NCI-H774 (cell line): ENCODE results near the gene TRAP1.

Experiments
- DNase-seq: peaks from one replicate; lab custom pipeline; 2025; lab: John Stamatoyannopoulos, UW

TRAP1 gene

DNA sequence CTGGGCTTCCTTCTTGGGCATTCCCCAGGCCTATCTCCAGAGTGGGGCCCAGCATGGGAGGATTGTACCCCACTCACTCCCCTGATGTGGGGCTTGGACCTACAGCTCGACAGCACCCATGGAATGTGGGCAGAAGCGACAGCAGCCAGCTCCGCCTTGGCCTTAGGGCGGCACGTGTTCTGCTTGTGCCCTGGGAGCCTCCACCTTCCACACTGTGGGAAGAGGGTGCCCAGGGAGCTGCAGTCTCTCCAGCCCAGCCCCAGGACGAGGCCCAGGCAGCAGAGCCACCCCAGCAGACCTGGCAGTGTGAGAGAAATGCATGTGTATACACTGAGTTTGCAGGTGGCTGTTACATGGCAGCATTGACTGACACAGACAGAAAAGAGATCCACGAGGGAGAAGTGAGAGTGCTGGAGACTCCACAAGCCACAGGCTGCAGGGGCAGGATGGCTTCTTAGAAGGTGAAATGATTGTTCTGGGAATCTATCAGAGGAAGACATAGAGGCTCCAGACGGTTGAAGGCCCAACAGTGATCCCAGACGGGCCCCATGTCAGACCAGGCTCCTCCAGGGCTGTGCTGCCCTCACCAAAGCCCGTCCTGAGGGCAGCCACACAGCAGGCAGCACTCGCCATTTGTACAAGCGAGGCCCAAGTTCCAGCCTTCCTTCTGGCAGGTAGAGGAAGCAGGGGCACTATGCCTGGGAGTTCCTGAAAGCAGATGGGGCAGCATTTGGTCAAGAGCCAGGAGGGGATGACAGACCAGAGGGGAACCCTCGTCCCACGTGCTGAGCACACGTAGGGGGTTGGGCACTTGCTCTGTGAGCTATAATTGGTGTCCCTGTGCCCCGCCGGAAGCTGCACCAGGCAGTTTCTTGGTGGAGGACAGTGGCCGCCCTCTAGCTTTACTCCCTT is 65.6 kb downstream of the TRAP1 start:
- DNase-seq, result no peak

DNA sequence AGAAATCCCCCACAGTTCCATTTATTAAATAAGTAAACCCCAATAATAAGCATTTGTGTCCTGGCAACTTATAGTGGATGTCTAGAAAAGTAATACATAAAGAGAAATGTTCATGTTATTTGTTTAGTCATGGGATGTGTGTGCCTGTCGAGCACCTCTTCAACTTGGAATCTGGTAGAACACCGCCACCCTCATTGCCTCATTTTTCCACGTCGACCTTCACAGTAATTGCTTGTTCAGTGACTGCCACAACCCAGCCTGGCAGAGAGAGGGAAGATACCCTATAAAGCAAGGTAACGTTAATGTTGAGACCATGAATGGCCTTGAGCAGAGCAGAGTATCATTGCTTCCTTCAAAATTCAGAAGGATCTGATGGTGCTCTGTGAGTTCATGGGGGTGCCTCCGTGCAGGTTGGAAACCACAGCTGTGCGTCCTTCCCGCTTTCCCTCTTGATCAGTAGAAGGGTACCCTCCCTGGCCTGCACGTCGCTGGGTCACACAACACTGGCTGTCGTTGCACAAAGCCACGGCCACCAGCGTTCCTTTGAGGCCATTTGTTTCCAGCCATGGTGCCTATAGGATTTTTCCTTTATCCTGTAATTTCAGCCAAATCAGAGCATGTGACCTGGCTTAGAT is 66.6 kb downstream of the TRAP1 start:
- no peak for DNase-seq

DNA sequence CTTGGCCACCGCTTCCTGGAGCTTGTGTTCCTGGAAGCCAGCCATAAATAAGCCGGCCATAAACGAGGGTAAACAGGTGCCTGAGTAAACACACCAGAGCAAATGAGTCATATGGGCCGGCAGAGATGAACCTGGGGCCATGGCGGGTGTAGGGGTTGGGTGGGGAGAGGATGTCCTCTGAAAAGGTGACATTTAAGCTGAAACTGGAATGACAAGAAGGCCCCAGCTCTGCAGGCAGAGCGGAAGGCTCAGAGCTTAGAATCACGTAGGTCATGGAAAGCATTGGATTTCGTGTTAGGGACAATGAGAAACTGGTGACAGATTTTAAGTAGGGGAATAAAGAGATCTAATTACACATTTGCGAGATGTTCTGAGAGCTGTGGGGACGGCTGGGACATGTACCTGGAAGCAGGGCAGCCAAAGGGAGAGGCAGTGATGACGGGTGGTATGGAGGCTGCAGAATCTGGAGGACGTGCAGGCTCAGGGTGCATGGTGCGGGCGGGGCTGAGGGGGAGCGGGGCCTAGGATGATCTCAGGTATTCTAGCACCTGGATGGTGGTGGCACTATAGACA is 70.9 kb downstream of the TRAP1 start:
- DNase-seq, result peak; percentile 65

DNA sequence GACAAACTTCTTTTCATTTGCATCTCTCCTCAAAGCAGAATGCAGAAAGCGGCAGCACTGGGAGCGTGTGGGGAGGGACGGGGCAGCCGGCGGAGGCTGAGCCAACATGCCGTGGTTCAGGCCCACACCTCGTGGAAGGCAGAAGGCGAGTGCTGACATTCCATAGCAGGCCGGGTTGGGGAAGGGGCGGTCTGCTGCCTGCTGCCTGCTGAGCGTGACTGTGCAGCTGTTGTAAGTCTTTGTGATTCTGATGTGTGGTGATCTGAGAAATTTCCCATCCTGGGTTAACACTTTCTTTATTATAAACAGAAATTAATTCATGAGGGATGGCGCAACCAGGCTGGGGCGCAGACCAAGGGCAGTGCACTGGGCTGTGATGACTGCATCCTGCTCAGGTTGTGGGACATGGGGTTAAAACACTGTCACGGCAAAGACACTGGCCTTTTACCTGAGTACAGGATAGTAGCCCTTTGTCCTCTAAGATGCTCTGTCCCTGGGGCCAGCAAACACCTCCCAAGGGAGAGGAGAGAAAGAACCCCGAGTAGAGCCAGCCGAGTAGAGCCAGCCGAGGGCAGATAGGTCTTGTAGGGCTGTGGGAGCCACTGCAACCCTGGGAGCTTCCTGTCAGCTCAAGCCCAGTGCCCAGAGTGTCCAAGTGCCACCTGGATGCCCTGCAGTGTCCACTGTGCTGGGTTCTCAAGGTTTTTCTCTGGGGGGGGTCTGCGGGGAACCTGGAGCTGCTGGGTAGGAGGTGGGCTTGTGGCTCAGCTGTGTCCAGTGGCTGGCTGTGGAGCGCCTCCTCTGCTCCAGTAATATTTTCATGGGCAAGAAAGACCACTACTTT is 71.6 kb downstream of the TRAP1 start:
- DNase-seq, result peak; percentile 35

DNA sequence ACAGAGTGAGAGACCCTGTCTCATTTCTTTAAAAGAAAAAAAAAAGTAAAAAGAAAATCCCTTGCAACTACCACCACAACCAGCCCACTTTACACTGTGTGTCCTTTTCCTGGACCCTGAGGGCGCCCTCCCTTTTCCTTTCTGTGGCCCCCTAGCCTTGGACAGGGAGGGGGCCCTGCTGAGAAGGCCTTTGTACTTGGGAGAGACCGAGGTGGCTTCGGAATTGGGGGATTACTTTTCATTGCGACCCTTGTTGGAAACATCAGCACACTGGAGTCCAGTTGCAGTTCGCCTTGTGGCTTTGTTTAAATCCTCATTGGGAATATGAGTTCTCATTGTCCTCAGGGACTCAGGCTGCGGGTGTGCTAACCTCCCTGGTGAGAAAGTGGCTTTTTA is 72.2 kb downstream of the TRAP1 start:
- DNase-seq, result no peak

DNA sequence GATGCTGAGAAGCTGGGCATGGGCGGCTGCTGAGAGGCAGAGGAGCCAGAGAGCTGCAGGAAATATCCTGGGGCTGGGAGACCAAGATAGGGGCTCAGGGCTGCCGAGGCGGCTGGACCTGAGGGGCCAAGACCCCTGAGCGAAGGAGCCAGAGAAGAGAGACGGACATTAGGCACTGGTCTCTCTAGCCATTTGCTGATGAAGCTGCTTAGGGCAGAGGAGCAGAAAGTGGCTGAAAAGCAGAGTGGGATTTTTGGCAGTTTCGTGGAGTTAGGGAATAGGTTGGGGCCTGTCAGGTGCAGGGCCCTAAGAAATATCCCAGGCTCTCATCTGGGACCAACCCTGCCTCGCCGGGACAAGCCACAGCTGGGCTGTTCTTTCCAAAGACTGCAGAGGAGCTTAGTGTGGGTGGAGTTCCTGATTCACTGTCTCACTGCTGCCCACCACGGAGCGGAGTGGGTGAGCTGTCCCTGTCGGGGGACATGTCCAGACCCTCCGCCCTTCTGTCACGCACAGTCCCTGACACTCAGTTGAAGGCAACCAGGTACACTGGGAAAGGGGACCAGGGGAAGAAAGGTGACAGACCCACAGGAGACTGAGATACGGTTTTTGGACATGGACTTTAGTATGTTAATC is 74.1 kb downstream of the TRAP1 start:
- no peak for DNase-seq

DNA sequence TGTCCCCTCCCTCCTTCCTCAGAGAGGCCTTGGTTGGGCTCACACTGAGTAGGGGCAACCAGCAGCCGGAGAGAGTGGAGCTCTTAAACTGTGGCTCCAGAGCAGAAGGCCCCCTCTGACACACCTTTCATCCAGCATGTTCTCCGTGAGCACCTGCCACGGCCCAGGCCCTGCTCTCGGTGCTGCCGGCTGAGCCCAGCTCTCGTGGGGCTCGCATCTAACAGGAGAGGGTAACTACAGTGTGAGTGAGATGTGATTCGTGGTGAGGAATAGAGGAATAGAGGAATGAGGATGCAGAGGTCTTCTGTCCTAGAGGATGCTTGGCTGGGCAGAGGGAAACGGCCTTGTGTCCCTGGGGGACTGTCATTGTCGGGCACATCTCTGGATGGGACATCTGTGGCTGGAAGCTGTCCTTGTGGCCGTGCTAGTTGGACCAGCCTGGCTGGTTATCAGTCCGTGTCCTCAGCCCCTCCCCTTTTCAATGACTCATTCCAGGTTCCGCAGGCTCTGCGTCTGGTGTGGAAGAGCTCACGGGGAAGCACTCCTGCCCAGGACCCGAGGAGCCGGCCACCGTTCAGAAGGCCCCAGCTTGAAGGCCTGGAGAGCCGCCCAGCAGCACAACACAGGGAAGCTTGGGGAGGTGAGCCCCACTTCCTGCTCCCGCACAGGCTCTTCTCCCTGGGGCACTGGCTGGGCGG is 74.8 kb downstream of the TRAP1 start:
- DNase-seq, result no peak

DNA sequence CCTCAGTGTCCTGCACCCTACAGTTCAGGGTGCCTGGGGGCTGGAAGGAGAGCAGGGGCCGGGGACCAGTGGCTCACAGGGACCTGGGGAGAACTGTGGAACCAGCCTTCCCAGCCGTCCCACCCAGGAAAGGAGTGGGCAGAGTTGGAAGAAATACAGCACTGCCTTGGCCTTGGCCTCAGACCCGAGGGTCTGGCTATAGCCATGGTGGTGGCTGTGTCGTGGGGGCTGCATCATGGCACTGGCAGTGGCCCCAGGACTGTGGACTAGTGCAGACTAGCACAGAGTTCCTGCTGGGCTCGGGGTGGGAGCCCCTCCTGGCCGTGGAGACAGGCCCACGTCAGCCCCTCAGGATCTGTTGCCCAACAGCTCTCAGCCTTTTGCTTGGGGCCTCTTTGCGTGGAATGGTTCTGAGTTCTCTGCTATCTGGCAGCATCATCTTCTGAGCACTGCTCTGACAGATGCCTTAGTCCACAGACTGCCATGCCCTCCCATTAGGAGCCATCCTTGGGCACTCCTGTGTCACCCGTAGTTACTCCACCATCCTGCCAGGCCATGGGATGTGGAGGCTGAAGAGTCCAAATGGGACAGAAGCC is 75.4 kb downstream of the TRAP1 start:
- DNase-seq, result no peak

DNA sequence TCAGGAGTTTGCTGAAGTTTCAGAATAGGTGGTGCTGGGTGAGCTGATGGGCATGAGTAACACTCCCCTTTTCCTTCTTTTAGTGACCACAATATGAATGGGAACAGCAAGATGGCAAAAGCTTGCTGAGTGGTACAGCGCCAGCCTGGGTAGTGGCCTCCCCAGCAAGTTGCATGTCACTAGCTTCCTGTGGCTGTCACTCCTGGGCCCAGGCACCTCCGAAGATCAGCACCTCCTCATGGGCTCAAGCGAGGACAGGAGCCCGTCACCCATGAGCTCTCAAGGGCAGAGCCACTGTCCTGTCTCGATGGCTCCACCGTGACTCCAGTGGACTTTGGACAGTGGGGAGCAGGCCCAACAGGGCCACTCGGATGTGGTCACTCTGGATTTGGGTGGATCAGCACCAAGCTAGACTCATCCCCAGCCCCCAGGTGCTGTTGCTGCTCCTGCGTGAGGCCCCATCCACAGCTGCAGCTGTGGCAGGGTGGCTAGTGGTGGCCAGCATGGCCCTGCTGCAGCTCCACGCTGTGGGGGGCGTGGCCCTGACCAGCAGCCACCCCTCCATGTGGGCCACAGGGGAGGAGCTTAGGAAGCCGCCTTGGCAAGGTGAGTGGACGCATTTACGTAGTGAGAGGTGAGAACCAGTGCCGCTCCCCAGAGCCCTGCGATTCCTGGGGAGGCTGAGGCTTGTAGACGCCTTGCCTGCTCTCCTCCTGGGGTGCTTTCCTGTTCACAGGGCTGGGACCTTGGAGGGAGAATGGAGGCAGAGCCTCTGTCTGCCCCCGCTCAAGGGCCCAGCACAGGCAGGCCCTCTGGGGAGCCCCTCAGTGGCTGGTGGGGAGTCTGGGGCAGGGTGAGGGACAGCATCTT is 76.5 kb downstream of the TRAP1 start:
- DNase-seq, result no peak

DNA sequence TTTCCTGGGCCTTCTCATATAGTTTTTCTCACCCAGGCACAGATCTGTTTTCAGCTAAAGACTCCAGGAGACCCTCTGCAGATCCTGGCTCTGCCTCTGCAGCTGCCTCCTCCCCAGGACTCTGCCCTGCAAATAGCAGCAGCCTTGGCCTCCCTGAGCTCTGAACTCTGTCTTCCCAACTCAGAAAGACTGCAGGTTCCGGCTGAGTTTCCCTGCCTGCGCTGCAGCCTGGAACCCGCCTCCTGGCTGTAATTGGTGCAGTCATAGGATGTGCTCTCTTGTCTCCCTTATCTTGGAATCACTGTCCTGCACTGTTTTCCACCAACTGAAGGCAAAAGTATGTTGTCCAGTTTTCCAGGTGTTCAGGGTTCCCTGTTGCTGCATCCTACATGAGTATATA is 77.1 kb downstream of the TRAP1 start:
- no peak for DNase-seq

DNA sequence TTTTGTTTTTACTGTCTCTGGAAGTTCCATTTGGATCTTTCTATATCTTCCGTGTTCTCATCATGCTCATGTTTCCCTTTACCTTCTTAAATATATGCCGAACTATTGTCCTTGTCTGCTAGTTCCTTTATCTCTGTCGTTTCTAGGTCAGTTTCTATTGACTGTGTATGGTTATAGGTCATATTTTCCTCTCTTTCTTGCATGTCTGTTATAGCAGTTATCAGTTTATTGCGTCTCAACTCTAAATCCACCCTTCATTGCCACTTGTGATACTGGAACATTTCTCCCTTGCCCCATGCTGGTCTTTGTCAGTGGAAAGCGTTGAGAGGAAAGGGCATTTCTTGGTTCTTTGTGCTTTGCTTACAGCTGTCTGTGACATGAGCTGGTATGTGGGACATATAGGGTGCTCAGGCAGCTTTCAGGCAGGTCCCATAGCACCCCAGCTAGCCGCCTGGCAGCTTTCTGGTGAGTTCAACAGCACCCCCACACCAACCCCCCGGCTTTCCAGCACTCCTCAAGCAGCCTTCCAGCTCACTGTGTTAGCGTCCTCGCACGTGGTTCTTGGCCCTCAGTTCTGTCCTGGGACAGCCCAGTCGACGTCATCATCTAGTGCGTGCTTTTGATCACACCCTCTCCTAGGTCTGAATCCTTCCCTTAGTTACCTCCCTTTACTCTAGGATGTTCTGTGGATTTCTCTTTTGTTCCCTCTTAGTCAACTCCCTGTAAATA is 78.2 kb downstream of the TRAP1 start:
- no peak for DNase-seq

DNA sequence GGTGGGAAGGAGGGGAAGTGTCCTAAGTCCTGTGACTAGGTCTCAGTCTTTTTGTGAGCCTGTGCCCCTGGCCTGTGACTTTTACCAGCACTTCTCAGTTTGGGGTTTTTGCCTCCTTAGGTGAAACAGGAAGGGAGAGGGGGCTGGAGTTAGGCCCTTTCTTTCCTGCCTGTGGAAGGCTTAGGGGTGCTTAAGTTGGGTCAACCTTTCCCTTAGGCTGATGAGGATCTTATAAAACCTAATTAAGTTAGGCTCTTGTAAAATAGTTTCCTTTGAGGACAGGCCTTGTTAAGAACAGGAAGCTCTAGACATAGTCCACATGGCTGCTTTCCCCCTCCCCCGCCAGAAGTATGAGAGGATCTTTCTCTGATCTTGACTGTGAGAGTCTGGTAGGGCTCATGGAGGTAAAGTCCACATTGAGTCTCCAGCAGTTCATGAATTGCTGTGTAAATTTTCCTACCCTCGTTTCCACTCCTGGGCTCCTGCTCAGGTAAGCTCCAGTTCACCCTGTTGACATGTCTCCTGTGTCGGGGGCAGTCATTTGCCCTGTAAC is 79.9 kb downstream of the TRAP1 start:
- no peak for DNase-seq

DNA sequence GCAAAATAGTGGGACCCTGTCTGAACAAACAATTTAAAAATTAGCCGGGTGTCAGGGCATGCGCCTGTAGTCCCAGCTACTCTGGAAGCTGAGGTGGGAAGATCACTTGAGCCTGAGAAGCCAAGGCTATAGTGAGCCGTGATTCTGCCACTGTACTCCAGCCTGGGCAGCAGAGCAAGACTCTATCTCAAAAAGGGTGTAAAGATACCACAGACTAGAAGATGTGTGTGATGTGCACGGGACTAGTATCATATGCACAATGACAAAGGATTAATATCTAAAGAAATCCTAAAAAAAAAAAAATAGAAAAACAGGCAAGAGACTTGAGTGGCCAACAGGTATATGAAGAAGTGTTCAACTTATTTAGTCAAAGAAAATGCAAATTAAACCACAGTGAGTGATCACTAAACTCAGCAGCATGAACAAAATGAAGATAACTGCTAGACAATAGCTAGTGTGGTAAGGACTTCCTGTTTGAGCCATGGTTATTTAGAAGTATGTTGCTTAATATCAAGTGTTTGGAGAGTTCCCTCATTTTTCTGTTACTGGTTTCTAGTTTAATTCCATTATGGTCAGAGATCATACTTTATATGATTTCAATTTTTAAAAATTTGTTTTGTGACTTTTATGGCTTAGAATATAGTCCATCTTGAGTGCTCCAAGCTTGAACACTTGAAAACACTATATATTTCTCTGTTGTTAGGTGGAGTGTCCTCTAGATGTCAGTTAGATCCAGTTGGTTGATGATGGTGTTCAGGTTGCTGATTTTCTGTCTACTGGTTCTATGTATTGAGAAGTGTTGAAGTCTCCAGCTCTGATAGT is 91.2 kb downstream of the TRAP1 start:
- no peak for DNase-seq

DNA sequence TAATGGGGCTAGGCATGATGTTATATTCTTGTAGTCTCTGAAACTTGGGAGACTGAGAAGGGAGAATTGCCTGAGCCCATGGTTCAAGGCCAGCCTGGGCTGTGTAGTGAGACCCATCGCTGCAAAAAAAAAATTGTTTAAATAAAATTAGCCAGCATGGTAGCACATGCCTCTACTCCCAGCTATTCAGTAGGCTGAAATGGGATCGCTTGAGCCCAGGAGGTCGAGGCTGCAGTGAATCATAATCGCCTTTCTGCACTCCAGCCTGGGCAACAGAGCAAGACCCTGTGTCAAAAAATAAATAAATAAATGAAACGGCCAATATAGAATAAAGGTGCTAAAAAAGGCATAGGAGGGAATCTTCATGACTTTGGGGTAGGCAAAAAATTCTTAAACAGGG is 92.0 kb downstream of the TRAP1 start:
- no peak for DNase-seq

DNA sequence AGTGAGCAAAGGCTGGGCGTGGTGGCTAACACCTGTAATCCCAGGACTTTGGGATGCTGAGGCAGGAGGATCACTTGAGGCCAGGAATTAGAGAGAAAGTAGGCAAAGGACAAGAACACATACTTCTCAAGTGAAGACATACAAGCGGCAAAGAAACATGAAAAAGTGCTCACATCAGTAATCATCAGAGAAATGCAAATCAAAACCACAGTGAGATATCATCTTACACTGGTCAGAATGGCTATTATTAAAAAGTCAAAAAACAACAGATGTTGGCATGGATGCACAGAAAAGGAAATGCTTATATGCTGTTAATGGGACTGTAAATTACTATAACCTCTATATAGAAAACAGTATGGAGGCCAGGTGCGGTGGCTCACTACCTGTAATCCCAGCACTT is 93.7 kb downstream of the TRAP1 start:
- no peak for DNase-seq

DNA sequence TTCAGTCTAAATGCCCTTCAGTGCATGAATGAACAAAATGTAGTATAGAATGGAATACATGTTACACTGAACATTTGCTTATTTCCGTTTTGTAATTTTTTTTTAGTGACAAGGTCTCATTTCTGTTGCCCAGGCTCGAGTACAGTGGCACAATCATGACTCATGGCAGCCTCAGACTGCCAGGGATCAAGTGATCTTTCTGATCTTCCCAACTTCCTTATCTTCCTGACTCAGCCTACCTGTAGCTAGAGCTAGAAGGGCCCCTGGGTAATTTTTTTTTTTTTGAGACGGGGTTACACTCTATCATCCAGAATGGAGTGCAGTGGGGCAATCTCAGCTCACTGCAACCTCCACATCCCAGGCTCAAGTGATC is 98.6 kb downstream of the TRAP1 start:
- no peak for DNase-seq

DNA sequence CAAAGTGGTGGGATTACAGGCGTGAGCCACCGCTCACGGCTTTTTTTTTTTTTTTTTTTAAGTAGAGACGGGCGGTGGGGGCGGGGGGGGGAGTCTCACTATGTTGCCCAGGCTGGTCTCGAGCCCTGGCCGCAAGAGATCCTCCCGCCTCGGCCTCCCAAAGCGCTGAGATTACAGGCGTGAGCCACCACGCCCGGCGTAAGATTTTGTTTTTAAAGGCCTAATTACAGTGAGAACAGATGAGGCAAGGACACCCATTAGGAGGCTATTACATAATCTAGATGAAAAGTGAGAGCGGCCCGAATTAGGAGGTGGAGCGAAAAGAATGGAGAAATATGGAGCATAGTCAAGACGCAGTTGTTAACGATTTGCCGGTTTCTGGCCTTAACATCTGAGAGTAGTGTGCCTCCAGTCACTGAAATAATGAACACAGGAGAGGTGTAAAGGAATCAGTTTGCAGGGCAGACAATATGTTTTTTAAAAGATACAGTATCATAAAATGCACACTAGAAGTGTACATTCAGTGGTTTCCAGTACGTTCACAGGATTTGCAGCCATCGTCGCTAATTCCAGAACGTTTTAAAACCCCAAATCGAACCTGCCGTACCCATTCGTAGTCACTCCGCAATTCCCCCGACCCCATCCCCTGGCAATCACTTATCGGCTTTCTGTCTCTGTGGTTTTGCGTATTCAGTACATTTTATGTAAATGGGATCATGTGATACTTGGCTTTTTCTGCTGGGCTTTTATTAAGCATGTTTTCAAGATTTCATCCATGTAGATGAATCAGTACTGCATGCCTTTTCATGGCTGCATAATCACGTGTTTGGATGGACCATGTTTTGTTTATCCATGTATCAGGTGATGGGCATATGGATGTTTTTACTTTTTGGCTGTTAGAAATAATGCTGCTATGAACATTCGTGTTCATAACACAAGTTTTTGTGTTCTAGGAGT is 104.5 kb downstream of the TRAP1 start:
- DNase-seq, result no peak
